HL-60 (cell line): ENCODE results near the gene IGF1.

ENCODE experiments used
- DNase-seq, 2 experiments: peaks; one replicate each; pipeline ENCODE4 v3.0.0-alpha.2; 2010 to 2020; ENCODE audit warnings: low read depth in 1 of 2, low spot score in 1 of 2
- H3K27ac ChIP-seq: fragments of 250-450 bp; sonication (Bioruptor Pico); replicated peaks from 2 replicates; pipeline ENCODE4 v1.5.1; 2020; ENCODE audit warnings: mild to moderate bottlenecking, moderate library complexity
- H3K27me3 ChIP-seq: fragments of 250-450 bp; sonication (Bioruptor Pico); 2 replicates; pipeline ENCODE4 v1.5.1; 2021; ENCODE audit warnings: mild to moderate bottlenecking, moderate library complexity; ENCODE audit not compliant: insufficient read depth, poor library complexity, severe bottlenecking
- H3K4me3 ChIP-seq: replicated peaks from 2 replicates; pipeline ENCODE4 v1.5.1; 2011; ENCODE audit warnings: mild to moderate bottlenecking, control low read depth, low read length; ENCODE audit not compliant: insufficient read depth
- CTCF ChIP-seq: IDR thresholded peaks from one replicate; pipeline ENCODE4 v1.5.1; 2011; ENCODE audit warnings: low read length, control low read depth, inconsistent platforms; ENCODE audit not compliant: insufficient read depth
- GABPA ChIP-seq: IDR thresholded peaks from 2 replicates; pipeline ENCODE4 v1.6.1; 2012; ENCODE audit warnings: low read depth
- POLR2AphosphoS5 ChIP-seq: IDR thresholded peaks from 2 replicates; pipeline ENCODE4 v1.6.1; 2012; ENCODE audit warnings: low read depth
- REST ChIP-seq: IDR thresholded peaks from 2 replicates; pipeline ENCODE4 v1.6.1; 2012; ENCODE audit warnings: low read depth; ENCODE audit not compliant: insufficient replicate concordance
- SPI1 ChIP-seq: IDR thresholded peaks from 2 replicates; pipeline ENCODE4 v1.6.1; 2012; ENCODE audit warnings: low read depth, mild to moderate bottlenecking, borderline replicate concordance

IGF1 gene

GRCh38 chr12:102439426-102440405 lies 40.6 kb downstream of the IGF1 start:
- no peak for TF ChIP-seq POLR2AphosphoS5
- TF ChIP-seq SPI1 = no peak
- no peak for TF ChIP-seq REST
- TF ChIP-seq GABPA = no peak
- no peaks in the 10 kb centered on the region for H3K27me3 ChIP-seq
- no peak overlapping the region for H3K27ac ChIP-seq
- H3K4me3 ChIP-seq = no peak overlapping the region
- no peak for DNase-seq

GRCh38 chr12:102438827-102439210 lies 41.5 kb downstream of the IGF1 start:
- Histone ChIP-seq H3K27ac (no peak overlapping the region), H3K27me3 (no peaks in the 10 kb centered on the region), H3K4me3 (no peak overlapping the region)
- DNase-seq = no peak
- TF ChIP-seq CTCF (no peak), POLR2AphosphoS5 (no peak), REST (no peak), SPI1 (no peak), GABPA (no peak)

GRCh38 chr12:102438047-102438826 lies 42.1 kb downstream of the IGF1 start:
- DNase-seq = no peak
- TF ChIP-seq GABPA = no peak
- no peak for TF ChIP-seq POLR2AphosphoS5
- TF ChIP-seq REST = no peak
- TF ChIP-seq SPI1 = no peak
- TF ChIP-seq CTCF = no peak
- Histone ChIP-seq H3K4me3 (no peak overlapping the region), H3K27me3 (no peaks in the 10 kb centered on the region), H3K27ac (no peak overlapping the region)
